HepG2 (cell line): Measurements from ENCODE around the gene RPL5.

Experiments
- MXD4 ChIP-seq: IDR thresholded peaks from 2 replicates; pipeline ENCODE4 v1.6.1; 2016; ENCODE audit warnings: mild to moderate bottlenecking, missing biosample characterization, missing genetic modification reagents
- MXI1 ChIP-seq: IDR thresholded peaks from 3 replicates; pipeline ENCODE4 v1.6.1; 2012; ENCODE audit warnings: low read depth, low read length, inconsistent platforms, borderline replicate concordance
- PHF21A ChIP-seq: sonication (generic); formaldehyde crosslinking; IDR thresholded peaks from 2 replicates; pipeline ENCODE4 v1.5.0; 2020; ENCODE audit warnings: mild to moderate bottlenecking, missing genetic modification reagents
- TAF15 ChIP-seq: fragments of 200-400 bp; formaldehyde crosslinking; IDR thresholded peaks from one replicate; pipeline ENCODE4 v1.6.1; 2018; ENCODE audit warnings: mild to moderate bottlenecking, low read depth, low read length; ENCODE audit not compliant: poor library complexity, severe bottlenecking
- ZFP36L1 ChIP-seq: sonication (generic); formaldehyde crosslinking; IDR thresholded peaks from 2 replicates; pipeline ENCODE4 v1.8.0; 2022; ENCODE audit warnings: mild to moderate bottlenecking, missing genetic modification reagents, moderate library complexity
- ZNF557 ChIP-seq: sonication (generic); formaldehyde crosslinking; IDR thresholded peaks from 2 replicates; pipeline ENCODE4 v1.4.0; 2020; ENCODE audit warnings: missing genetic modification reagents
- TF ChIP-seq, protein P1 (sequence below): sonication (generic); formaldehyde crosslinking; IDR thresholded peaks from 2 replicates; pipeline ENCODE4 v1.5.0; 2020; ENCODE audit warnings: mild to moderate bottlenecking, missing genetic modification reagents, moderate library complexity
- TF ChIP-seq, protein P2 (sequence below): sonication (generic); formaldehyde crosslinking; IDR thresholded peaks from 2 replicates; pipeline ENCODE4 v1.4.0; 2020; ENCODE audit warnings: missing genetic modification reagents, borderline replicate concordance
- TF ChIP-seq, protein P3 (sequence below): sonication (generic); formaldehyde crosslinking; IDR thresholded peaks from 2 replicates; pipeline ENCODE4 v1.4.0; 2020; ENCODE audit warnings: missing genetic modification reagents, borderline replicate concordance

DNA sequence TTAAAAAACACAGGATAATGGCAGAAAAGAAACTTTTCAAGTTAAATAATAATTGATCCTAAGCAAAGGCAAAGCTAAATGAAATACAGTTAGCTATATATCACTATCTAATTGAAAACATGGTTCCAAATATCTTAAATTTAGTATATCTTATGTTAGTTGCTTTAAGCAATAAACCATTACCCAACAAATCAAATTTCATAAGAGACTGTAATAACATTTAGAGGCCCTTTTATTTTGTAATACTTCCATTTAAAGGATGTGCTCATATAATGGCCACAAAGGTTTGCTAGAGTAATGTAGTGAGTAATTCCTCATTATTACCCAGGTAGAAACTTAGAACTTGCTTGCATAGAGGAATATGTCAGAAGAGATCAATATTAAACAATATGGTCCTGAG lies 32.3 kb downstream of the RPL5 start:
- TF ChIP-seq, protein P1, sequence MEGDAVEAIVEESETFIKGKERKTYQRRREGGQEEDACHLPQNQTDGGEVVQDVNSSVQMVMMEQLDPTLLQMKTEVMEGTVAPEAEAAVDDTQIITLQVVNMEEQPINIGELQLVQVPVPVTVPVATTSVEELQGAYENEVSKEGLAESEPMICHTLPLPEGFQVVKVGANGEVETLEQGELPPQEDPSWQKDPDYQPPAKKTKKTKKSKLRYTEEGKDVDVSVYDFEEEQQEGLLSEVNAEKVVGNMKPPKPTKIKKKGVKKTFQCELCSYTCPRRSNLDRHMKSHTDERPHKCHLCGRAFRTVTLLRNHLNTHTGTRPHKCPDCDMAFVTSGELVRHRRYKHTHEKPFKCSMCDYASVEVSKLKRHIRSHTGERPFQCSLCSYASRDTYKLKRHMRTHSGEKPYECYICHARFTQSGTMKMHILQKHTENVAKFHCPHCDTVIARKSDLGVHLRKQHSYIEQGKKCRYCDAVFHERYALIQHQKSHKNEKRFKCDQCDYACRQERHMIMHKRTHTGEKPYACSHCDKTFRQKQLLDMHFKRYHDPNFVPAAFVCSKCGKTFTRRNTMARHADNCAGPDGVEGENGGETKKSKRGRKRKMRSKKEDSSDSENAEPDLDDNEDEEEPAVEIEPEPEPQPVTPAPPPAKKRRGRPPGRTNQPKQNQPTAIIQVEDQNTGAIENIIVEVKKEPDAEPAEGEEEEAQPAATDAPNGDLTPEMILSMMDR (CRISPR knock-in tag) = no peak
- TF ChIP-seq MXI1 (no peak), ZFP36L1 (CRISPR knock-in tag) (no peak), TAF15 (no peak), MXD4 (no peak), PHF21A (no peak), ZNF557 (CRISPR knock-in tag) (no peak)
- TF ChIP-seq, protein P2, sequence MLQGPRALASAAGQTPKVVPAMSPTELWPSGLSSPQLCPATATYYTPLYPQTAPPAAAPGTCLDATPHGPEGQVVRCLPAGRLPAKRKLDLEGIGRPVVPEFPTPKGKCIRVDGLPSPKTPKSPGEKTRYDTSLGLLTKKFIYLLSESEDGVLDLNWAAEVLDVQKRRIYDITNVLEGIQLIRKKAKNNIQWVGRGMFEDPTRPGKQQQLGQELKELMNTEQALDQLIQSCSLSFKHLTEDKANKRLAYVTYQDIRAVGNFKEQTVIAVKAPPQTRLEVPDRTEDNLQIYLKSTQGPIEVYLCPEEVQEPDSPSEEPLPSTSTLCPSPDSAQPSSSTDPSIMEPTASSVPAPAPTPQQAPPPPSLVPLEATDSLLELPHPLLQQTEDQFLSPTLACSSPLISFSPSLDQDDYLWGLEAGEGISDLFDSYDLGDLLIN = no peak
- TF ChIP-seq, protein P3, sequence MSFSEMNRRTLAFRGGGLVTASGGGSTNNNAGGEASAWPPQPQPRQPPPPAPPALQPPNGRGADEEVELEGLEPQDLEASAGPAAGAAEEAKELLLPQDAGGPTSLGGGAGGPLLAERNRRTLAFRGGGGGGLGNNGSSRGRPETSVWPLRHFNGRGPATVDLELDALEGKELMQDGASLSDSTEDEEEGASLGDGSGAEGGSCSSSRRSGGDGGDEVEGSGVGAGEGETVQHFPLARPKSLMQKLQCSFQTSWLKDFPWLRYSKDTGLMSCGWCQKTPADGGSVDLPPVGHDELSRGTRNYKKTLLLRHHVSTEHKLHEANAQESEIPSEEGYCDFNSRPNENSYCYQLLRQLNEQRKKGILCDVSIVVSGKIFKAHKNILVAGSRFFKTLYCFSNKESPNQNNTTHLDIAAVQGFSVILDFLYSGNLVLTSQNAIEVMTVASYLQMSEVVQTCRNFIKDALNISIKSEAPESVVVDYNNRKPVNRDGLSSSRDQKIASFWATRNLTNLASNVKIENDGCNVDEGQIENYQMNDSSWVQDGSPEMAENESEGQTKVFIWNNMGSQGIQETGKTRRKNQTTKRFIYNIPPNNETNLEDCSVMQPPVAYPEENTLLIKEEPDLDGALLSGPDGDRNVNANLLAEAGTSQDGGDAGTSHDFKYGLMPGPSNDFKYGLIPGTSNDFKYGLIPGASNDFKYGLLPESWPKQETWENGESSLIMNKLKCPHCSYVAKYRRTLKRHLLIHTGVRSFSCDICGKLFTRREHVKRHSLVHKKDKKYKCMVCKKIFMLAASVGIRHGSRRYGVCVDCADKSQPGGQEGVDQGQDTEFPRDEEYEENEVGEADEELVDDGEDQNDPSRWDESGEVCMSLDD = no peak
